ENCODE data around the gene TMPRSS4.
"Not testable (repeated sequence)": the region's sequence is repeated elsewhere in the genome, so short reads cannot be mapped to it uniquely, and the experiment has no call there.

Gene TMPRSS4

DNA sequence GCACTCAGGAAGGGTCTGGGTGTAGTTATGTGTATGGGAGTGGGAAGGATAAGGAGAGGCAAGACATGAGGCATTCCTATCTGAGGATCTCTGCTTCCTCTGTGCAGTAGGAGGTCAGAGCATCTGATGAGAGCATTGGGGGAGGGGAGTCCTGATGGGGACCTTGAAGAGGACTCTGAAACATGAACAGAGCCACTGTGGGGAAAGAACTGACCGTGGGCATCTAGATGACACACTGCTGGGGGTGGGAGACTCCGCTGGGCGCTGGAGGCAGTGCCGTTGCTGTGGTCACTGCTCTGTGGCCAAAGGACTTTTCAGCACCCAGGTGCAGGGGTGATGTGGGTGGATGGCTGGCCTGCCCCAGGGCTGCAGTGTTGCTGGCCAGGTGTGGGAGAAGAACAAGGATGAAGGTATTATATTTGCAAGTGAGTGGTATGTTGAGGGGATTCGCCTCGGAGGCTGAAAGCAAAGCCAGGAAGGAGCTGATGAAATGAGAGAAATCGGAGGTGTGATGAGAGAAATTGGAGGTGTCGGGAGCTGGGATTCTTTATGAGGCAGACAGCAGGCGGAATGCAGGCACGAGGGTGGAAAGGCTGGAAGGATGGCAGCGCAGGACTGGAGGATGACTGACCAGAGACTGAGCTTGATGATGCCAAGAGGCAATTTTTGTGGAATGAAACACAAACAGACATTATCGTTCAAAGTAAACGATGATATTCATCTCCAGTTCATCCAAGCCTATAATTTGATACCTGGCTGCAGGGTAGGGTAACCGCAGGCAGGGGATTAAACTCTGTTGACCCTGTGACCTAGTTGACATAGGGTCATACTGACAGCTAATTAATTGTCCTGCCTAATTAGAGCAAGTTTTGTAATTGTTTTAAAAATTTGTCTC lies 19.4 kb upstream of the TMPRSS4 start:
- DNase-seq, result no peak

- DNase-seq, result no peak
Observed at GRCh38 chr11:118058311-118059245, 18.3 kb upstream of the TMPRSS4 start.

GRCh38 chr11:118059246-118059940 lies 17.5 kb upstream of the TMPRSS4 start:
- no peak for DNase-seq

GRCh38 chr11:118060081-118060661 lies 16.7 kb upstream of the TMPRSS4 start:
- no peak for DNase-seq

DNA sequence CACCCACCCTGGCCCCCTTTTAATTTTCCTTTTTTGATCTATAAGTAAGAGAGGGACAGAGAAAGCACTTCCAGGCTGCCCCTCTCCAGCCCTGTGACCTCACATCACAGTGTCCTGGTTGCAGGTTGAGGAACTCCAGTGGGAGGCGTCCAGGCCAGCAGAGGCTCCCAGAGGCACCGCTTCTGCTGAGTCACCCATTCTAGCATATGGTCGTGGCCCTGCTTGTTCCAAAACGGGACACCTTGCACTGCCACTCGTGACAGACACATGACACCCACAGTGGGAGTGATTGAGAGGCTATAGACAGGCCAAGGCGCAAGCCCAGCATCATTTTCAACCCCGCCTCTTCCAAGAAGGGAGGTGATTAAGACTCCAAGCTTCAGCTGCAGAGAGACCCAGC lies 16.0 kb upstream of the TMPRSS4 start:
- DNase-seq, result no peak

GRCh38 chr11:118061586-118062125 lies 15.2 kb upstream of the TMPRSS4 start:
- DNase-seq, result no peak

GRCh38 chr11:118062181-118062580 lies 14.7 kb upstream of the TMPRSS4 start:
- not testable (repeated sequence) for DNase-seq

DNA sequence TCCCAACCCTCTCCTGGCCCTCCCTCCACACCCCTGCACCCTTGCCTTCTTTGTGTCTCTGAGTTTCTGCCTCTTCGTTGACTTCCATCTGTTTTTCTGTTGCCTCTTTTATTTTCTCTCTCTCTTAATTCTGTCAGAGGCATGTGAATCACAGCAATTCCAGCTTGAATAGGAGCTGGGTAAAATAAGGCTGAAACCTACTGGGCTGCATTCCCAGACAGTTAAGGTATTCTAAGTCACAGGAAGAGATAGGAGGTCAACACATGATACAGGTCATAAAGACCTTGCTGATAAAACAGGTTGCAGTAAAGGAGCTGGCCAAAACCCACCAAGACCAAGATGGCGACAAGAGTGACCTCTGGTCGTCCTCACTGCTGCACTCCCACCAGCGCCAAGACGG lies 14.2 kb upstream of the TMPRSS4 start:
- not testable (repeated sequence) for DNase-seq

GRCh38 chr11:118064956-118065355 lies 11.9 kb upstream of the TMPRSS4 start:
- no peak for DNase-seq

DNA sequence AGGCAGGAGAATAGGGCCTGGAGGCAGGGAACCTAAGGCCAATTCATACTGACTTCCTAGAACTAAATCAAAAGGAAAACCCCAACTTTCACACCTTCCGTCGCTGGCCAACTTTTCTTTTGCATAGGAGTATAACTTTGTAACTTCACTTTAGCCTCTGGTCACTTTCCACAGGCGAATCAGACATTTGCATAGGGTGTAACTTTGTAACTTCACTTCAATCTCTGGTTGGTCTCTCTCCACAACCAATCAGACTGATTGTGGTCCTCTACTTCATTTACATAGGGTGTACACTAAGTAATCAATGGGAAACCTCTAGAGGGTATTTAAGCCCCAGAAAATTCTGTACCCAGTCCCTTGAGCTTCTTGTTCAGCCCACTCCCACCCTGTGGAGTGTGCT lies 11.5 kb upstream of the TMPRSS4 start:
- no peak for DNase-seq

- DNase-seq, result no peak
Observed at GRCh38 chr11:118067006-118067405, 9.9 kb upstream of the TMPRSS4 start.

GRCh38 chr11:118068206-118068944 lies 8.5 kb upstream of the TMPRSS4 start:
- DNase-seq, result no peak

DNA sequence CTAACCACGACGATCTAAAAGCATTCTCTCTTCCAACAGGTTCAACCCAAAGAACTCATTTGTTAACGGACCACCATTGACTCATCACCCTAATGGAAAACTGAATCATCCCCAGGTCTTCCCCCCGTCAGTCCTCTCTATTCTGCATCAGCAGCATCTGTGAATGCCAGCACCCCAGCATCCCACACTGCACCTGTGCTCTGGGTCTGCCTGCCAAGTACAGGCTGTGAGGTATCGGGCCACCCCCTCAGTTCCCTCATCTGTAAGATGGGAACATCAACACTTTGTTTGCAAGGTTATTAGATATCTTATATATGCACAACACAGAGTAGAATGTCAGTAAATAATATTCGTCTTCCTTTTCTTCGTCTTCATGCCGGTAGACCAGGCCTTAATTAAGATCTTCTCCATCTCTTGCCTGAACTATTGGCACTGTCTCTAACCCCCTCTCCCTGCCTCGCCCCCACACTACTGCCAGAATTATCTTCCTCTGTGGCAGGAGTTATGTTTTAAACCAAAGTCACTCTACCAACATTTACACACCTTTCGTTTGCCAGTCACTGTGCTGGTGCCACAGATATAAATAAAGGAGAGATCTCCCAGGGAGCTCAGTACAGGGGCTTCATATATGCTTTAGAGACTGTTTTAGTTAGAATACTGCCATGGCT lies 7.8 kb upstream of the TMPRSS4 start:
- DNase-seq, result no peak

- DNase-seq, result no peak
Observed at GRCh38 chr11:118071416-118072030, 5.4 kb upstream of the TMPRSS4 start.

GRCh38 chr11:118073554-118073953 lies 3.3 kb upstream of the TMPRSS4 start:
- no peak for DNase-seq

GRCh38 chr11:118074091-118074685 lies 2.7 kb upstream of the TMPRSS4 start:
- no peak for DNase-seq

- no peak for DNase-seq
Observed at GRCh38 chr11:118074785-118075184, 2.1 kb upstream of the TMPRSS4 start.

DNA sequence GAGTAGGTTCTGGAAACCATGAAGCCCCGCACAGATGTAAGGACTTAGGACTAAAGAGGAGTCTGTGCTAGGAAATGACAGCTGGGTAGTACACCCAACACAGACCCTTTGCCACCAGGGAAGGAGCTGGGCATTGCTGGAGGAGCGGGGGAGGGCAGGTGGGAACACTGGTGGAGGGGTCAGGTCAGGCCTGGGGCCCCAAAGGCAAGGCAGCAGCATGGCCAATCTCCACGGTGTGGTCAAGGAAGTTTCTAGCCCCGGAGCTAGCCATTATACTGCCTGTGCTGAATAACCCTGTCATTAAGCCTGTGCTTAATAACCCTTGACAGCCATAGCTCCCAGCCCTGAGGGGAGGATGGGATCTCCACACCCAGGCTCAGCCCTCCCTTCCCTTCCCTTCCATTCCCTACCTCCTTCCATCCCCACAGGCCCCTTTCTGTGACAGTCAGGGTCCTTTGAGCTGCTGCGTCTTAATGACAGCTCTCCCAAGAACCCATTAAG lies 2.1 kb downstream of the TMPRSS4 start:
- DNase-seq, result no peak

GRCh38 chr11:118079491-118079890 lies 2.6 kb downstream of the TMPRSS4 start:
- no peak for DNase-seq

GRCh38 chr11:118080296-118080695 lies 3.4 kb downstream of the TMPRSS4 start:
- DNase-seq, result no peak
